Memory B cell (primary cell): ENCODE data around the gene ERP27.

Source experiments
- ATAC-seq: fragments of 150-1000 bp; cut with Tn5 transposase; 2 replicates; pipeline ENCODE4 v1.10.0; 2021; ENCODE audit warnings: low read depth, mild to moderate bottlenecking, moderate library complexity
- DNase-seq, 2 donors: peaks; one replicate each; pipeline ENCODE4 v3.0.0; 2022; ENCODE audit warnings: low spot score in 2 of 2
- H3K27ac Mint-ChIP-seq: one replicate; pipeline ENCODE4 v1.8.0; 2022; ENCODE audit warnings: mild to moderate bottlenecking, moderate library complexity, mixed read lengths
- H3K27me3 Mint-ChIP-seq: one replicate; pipeline ENCODE4 v1.8.0; 2022; ENCODE audit warnings: mixed read lengths
- H3K36me3 Mint-ChIP-seq: one replicate; pipeline ENCODE4 v1.8.0; 2022; ENCODE audit warnings: mild to moderate bottlenecking, mixed read lengths
- H3K4me1 Mint-ChIP-seq: one replicate; pipeline ENCODE4 v1.8.0; 2022; ENCODE audit warnings: mixed read lengths
- H3K4me3 Mint-ChIP-seq: one replicate; pipeline ENCODE4 v1.8.0; 2022; ENCODE audit warnings: mild to moderate bottlenecking, moderate library complexity, mixed read lengths
- H3K9me3 Mint-ChIP-seq: one replicate; pipeline ENCODE4 v1.8.0; 2022; ENCODE audit warnings: mixed read lengths

ERP27 gene

GRCh38 chr12:14937689-14938088, 648 bp downstream of the ERP27 start:
- no peak overlapping the region for H3K4me3 Mint-ChIP-seq
- ATAC-seq, result no peak
- H3K36me3 Mint-ChIP-seq, result peaks cover 60% of the 10 kb centered on the region
- peaks cover 28% of the 10 kb centered on the region for H3K4me1 Mint-ChIP-seq
- peaks cover 3% of the 10 kb centered on the region for H3K9me3 Mint-ChIP-seq
- H3K27me3 Mint-ChIP-seq, result no peaks in the 10 kb centered on the region
- peak overlapping the region; percentile 71 for H3K27ac Mint-ChIP-seq
- DNase-seq, result no peak

- Mint-ChIP-seq H3K36me3 (peaks cover 60% of the 10 kb centered on the region), H3K4me1 (peaks cover 26% of the 10 kb centered on the region)
Measured at GRCh38 chr12:14937014-14937413, 1.3 kb downstream of the ERP27 start.

GRCh38 chr12:14936224-14936861, 2.0 kb downstream of the ERP27 start:
- ATAC-seq, result no peak
- DNase-seq, result no peak
- Mint-ChIP-seq H3K4me3 (no peak overlapping the region), H3K4me1 (peaks cover 23% of the 10 kb centered on the region), H3K36me3 (peaks cover 59% of the 10 kb centered on the region), H3K9me3 (peaks cover 3% of the 10 kb centered on the region), H3K27ac (no peak overlapping the region), H3K27me3 (no peaks in the 10 kb centered on the region)

More at GRCh38 chr12:14937014-14937413, 1.3 kb downstream of the ERP27 start:
- no peaks in the 10 kb centered on the region for H3K27me3 Mint-ChIP-seq
- no peak for DNase-seq
- ATAC-seq, result no peak
- peaks cover 3% of the 10 kb centered on the region for H3K9me3 Mint-ChIP-seq
- peak overlapping the region; percentile 16 for H3K27ac Mint-ChIP-seq
- H3K4me3 Mint-ChIP-seq, result no peak overlapping the region

GRCh38 chr12:14935031-14935430, 3.3 kb downstream of the ERP27 start:
- Mint-ChIP-seq H3K9me3 (peaks cover 3% of the 10 kb centered on the region), H3K27me3 (no peaks in the 10 kb centered on the region), H3K4me1 (peaks cover 18% of the 10 kb centered on the region), H3K36me3 (peaks cover 51% of the 10 kb centered on the region), H3K27ac (no peak overlapping the region), H3K4me3 (no peak overlapping the region)
- ATAC-seq, result no peak
- no peak for DNase-seq

- no peaks in the 10 kb centered on the region for H3K27me3 Mint-ChIP-seq
- ATAC-seq (no peak), DNase-seq (no peak)
- H3K4me1 Mint-ChIP-seq, result peaks cover 17% of the 10 kb centered on the region
- peaks cover 3% of the 10 kb centered on the region for H3K9me3 Mint-ChIP-seq
- peaks cover 47% of the 10 kb centered on the region for H3K36me3 Mint-ChIP-seq
- H3K4me3 Mint-ChIP-seq, result no peak overlapping the region
- H3K27ac Mint-ChIP-seq, result no peak overlapping the region
Measured at GRCh38 chr12:14934511-14934910, 3.8 kb downstream of the ERP27 start.

- no peak overlapping the region for H3K27ac Mint-ChIP-seq
- no peaks in the 10 kb centered on the region for H3K27me3 Mint-ChIP-seq
Measured at GRCh38 chr12:14931791-14932560, 6.4 kb downstream of the ERP27 start.

GRCh38 chr12:14931359-14931758, 7.0 kb downstream of the ERP27 start:
- H3K4me1 Mint-ChIP-seq, result peaks cover 5% of the 10 kb centered on the region
- no peak overlapping the region for H3K4me3 Mint-ChIP-seq
- no peaks in the 10 kb centered on the region for H3K9me3 Mint-ChIP-seq
- DNase-seq, result no peak
- H3K27ac Mint-ChIP-seq, result no peak overlapping the region
- H3K27me3 Mint-ChIP-seq, result no peaks in the 10 kb centered on the region
- no peak for ATAC-seq
- H3K36me3 Mint-ChIP-seq, result peaks cover 37% of the 10 kb centered on the region

More at GRCh38 chr12:14931791-14932560, 6.4 kb downstream of the ERP27 start:
- H3K36me3 Mint-ChIP-seq, result peaks cover 39% of the 10 kb centered on the region
- no peak overlapping the region for H3K4me3 Mint-ChIP-seq
- ATAC-seq (no peak), DNase-seq (no peak)
- peaks cover 5% of the 10 kb centered on the region for H3K4me1 Mint-ChIP-seq
- H3K9me3 Mint-ChIP-seq, result no peaks in the 10 kb centered on the region

- H3K4me1 Mint-ChIP-seq, result peaks cover 5% of the 10 kb centered on the region
- DNase-seq, result no peak
- H3K9me3 Mint-ChIP-seq, result no peaks in the 10 kb centered on the region
- peaks cover 35% of the 10 kb centered on the region for H3K36me3 Mint-ChIP-seq
- H3K27ac Mint-ChIP-seq, result no peak overlapping the region
- no peaks in the 10 kb centered on the region for H3K27me3 Mint-ChIP-seq
- no peak overlapping the region for H3K4me3 Mint-ChIP-seq
- no peak for ATAC-seq
Measured at GRCh38 chr12:14930299-14930698, 8.0 kb downstream of the ERP27 start.

GRCh38 chr12:14928931-14929330, 9.4 kb downstream of the ERP27 start:
- peaks cover 8% of the 10 kb centered on the region for H3K4me1 Mint-ChIP-seq
- no peak overlapping the region for H3K27ac Mint-ChIP-seq
- DNase-seq (no peak), ATAC-seq (no peak)
- no peaks in the 10 kb centered on the region for H3K9me3 Mint-ChIP-seq
- peaks cover 27% of the 10 kb centered on the region for H3K36me3 Mint-ChIP-seq
- H3K27me3 Mint-ChIP-seq, result no peaks in the 10 kb centered on the region
- no peak overlapping the region for H3K4me3 Mint-ChIP-seq

GRCh38 chr12:14927267-14927666, 11.1 kb downstream of the ERP27 start:
- no peak for DNase-seq
- Mint-ChIP-seq H3K27me3 (no peaks in the 10 kb centered on the region), H3K4me1 (peaks cover 11% of the 10 kb centered on the region), H3K27ac (no peak overlapping the region), H3K36me3 (peaks cover 13% of the 10 kb centered on the region), H3K9me3 (no peaks in the 10 kb centered on the region), H3K4me3 (no peak overlapping the region)
- ATAC-seq, result no peak

GRCh38 chr12:14924541-14924940, 13.8 kb downstream of the ERP27 start:
- Mint-ChIP-seq H3K27ac (no peak overlapping the region), H3K4me3 (no peak overlapping the region), H3K4me1 (peaks cover 23% of the 10 kb centered on the region), H3K36me3 (peaks cover 11% of the 10 kb centered on the region), H3K9me3 (no peaks in the 10 kb centered on the region), H3K27me3 (no peaks in the 10 kb centered on the region)
- no peak for DNase-seq
- no peak for ATAC-seq

- ATAC-seq (no peak), DNase-seq (no peak)
- no peak overlapping the region for H3K4me3 Mint-ChIP-seq
- no peak overlapping the region for H3K27ac Mint-ChIP-seq
- peaks cover 23% of the 10 kb centered on the region for H3K4me1 Mint-ChIP-seq
- no peaks in the 10 kb centered on the region for H3K9me3 Mint-ChIP-seq
- peaks cover 15% of the 10 kb centered on the region for H3K36me3 Mint-ChIP-seq
- H3K27me3 Mint-ChIP-seq, result no peaks in the 10 kb centered on the region
Measured at GRCh38 chr12:14923944-14924343, 14.4 kb downstream of the ERP27 start.

- ATAC-seq (peak; percentile 80), DNase-seq (no peak)
- Mint-ChIP-seq H3K4me3 (peak overlapping the region; percentile 54), H3K36me3 (peaks cover 26% of the 10 kb centered on the region), H3K27me3 (no peaks in the 10 kb centered on the region), H3K27ac (peak overlapping the region; percentile 66), H3K9me3 (no peaks in the 10 kb centered on the region), H3K4me1 (peaks cover 17% of the 10 kb centered on the region)
Measured at GRCh38 chr12:14921218-14921617, 17.1 kb downstream of the ERP27 start.

GRCh38 chr12:14920475-14921126, 17.7 kb downstream of the ERP27 start:
- Mint-ChIP-seq H3K4me3 (peak overlapping the region; percentile 54), H3K27me3 (no peaks in the 10 kb centered on the region), H3K27ac (peak overlapping the region; percentile 66), H3K36me3 (peaks cover 27% of the 10 kb centered on the region), H3K4me1 (peaks cover 17% of the 10 kb centered on the region), H3K9me3 (no peaks in the 10 kb centered on the region)
- ATAC-seq (peak; percentile 88), DNase-seq (no peak)
